ENCODE data around the gene RALBP1.
"Not testable (repeated sequence)": the region's sequence is repeated elsewhere in the genome, so short reads cannot be mapped to it uniquely, and the experiment has no call there.

RALBP1 gene

GRCh38 chr18:9483526-9483925 is 8.2 kb downstream of the RALBP1 start:
- no peak overlapping the region for H3K27ac ChIP-seq
- H3K36me3 ChIP-seq (ENCODE audit: insufficient read depth, low read length) = peaks cover 16% of the 10 kb centered on the region
- no peak for TF ChIP-seq POLR2AphosphoS5 (IDR thresholded peaks at IDR 0.05; ENCODE audit: borderline replicate concordance, low read depth, low read length)
- TF ChIP-seq EZH2 (IDR thresholded peaks at IDR 0.05) = no peak
- TF ChIP-seq FOXP2 (optimal IDR thresholded peaks at IDR 0.05; ENCODE audit: control extremely low read depth, extremely low read length, insufficient read depth) = no peak
- H3K4me3 ChIP-seq = no peak overlapping the region
- no peak overlapping the region for H3K9ac ChIP-seq (ENCODE audit: insufficient read length)
- no peaks in the 10 kb centered on the region for H3K9me3 ChIP-seq (ENCODE audit: low read depth, low read length)
- DNase-seq (ENCODE audit: low read depth, low spot score) = no peak

- not testable (repeated sequence) for DNase-seq (ENCODE audit: low read depth, low spot score); H3K27ac ChIP-seq; H3K9me3 ChIP-seq (ENCODE audit: low read depth, low read length); H3K4me3 ChIP-seq; H3K9ac ChIP-seq (ENCODE audit: insufficient read length)
- peaks cover 16% of the 10 kb centered on the region for H3K36me3 ChIP-seq (ENCODE audit: insufficient read depth, low read length)
Observed at GRCh38 chr18:9484856-9485255, 9.5 kb downstream of the RALBP1 start.

GRCh38 chr18:9488538-9488937 is 13.2 kb downstream of the RALBP1 start:
- no peaks in the 10 kb centered on the region for H3K9me3 ChIP-seq (ENCODE audit: low read depth, low read length)
- H3K4me3 ChIP-seq = no peak overlapping the region
- H3K27ac ChIP-seq = no peak overlapping the region
- H3K36me3 ChIP-seq (ENCODE audit: insufficient read depth, low read length) = peaks cover 10% of the 10 kb centered on the region
- no peak for DNase-seq (ENCODE audit: low read depth, low spot score)
- no peak overlapping the region for H3K9ac ChIP-seq (ENCODE audit: insufficient read length)
- no peak for TF ChIP-seq POLR2AphosphoS5 (IDR thresholded peaks at IDR 0.05; ENCODE audit: borderline replicate concordance, low read depth, low read length)
- no peak for TF ChIP-seq FOXP2 (optimal IDR thresholded peaks at IDR 0.05; ENCODE audit: control extremely low read depth, extremely low read length, insufficient read depth)
- no peak for TF ChIP-seq EZH2 (IDR thresholded peaks at IDR 0.05)

DNA sequence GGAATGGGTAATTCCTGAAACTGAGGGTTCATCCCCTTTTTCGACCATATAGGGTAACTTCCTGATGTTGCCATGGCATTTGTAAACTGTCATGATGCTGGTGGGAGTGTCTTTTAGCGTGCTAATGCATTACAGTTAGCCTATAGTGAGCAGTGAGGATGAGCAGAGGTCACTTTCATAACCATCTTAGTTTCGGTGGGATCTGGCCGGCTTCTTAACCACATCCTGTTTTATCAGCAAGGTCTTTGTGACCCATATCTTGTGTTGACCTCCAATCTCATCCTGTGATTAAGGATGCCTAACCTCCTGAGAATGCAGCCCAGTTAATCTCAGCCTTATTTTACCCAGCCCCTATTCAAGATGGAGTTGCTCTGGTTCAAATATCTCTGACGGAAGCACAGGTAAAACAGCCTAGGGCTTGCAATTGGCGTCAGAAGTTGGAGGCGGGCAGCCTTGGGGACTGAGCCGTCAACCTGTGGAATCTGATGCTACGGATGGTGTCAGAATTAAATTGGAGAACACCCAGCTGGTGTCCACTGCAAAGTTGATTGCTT is 19.5 kb downstream of the RALBP1 start:
- H3K36me3 ChIP-seq (ENCODE audit: insufficient read depth, low read length) = no peaks in the 10 kb centered on the region; the same call in 1 of the 2 replicates
- no peak overlapping the region for H3K9ac ChIP-seq (ENCODE audit: insufficient read length)
- H3K9me3 ChIP-seq (ENCODE audit: low read depth, low read length) = no peaks in the 10 kb centered on the region
- H3K4me3 ChIP-seq = no peak overlapping the region
- no peak for TF ChIP-seq POLR2AphosphoS5 (IDR thresholded peaks at IDR 0.05; ENCODE audit: borderline replicate concordance, low read depth, low read length)
- TF ChIP-seq FOXP2 (optimal IDR thresholded peaks at IDR 0.05; ENCODE audit: control extremely low read depth, extremely low read length, insufficient read depth) = no peak
- no peak for TF ChIP-seq EZH2 (IDR thresholded peaks at IDR 0.05)
- DNase-seq (ENCODE audit: low read depth, low spot score) = no peak
- H3K27ac ChIP-seq = no peak overlapping the region

GRCh38 chr18:9495465-9495864 is 20.2 kb downstream of the RALBP1 start:
- H3K27ac ChIP-seq = no peak overlapping the region
- DNase-seq (ENCODE audit: low read depth, low spot score) = no peak
- TF ChIP-seq POLR2AphosphoS5 (IDR thresholded peaks at IDR 0.05; ENCODE audit: borderline replicate concordance, low read depth, low read length) (no peak), EZH2 (IDR thresholded peaks at IDR 0.05) (no peak), FOXP2 (optimal IDR thresholded peaks at IDR 0.05; ENCODE audit: control extremely low read depth, extremely low read length, insufficient read depth) (no peak)
- H3K4me3 ChIP-seq = no peak overlapping the region
- H3K36me3 ChIP-seq (ENCODE audit: insufficient read depth, low read length) = no peaks in the 10 kb centered on the region; the same call in 1 of the 2 replicates
- H3K9me3 ChIP-seq (ENCODE audit: low read depth, low read length) = no peaks in the 10 kb centered on the region
- no peak overlapping the region for H3K9ac ChIP-seq (ENCODE audit: insufficient read length)

GRCh38 chr18:9495916-9496705 is 20.8 kb downstream of the RALBP1 start:
- no peak for DNase-seq (ENCODE audit: low read depth, low spot score)
- H3K9ac ChIP-seq (ENCODE audit: insufficient read length) = no peak overlapping the region
- H3K36me3 ChIP-seq (ENCODE audit: insufficient read depth, low read length) = no peaks in the 10 kb centered on the region; the same call in 1 of the 2 replicates
- H3K4me3 ChIP-seq = no peak overlapping the region
- H3K9me3 ChIP-seq (ENCODE audit: low read depth, low read length) = no peaks in the 10 kb centered on the region
- H3K27ac ChIP-seq = no peak overlapping the region
- TF ChIP-seq FOXP2 (optimal IDR thresholded peaks at IDR 0.05; ENCODE audit: control extremely low read depth, extremely low read length, insufficient read depth) = no peak
- TF ChIP-seq EZH2 (IDR thresholded peaks at IDR 0.05) = no peak
- no peak for TF ChIP-seq POLR2AphosphoS5 (IDR thresholded peaks at IDR 0.05; ENCODE audit: borderline replicate concordance, low read depth, low read length)

- no peak for DNase-seq (ENCODE audit: low read depth, low spot score)
- H3K36me3 ChIP-seq (ENCODE audit: insufficient read depth, low read length) = no peaks in the 10 kb centered on the region; the same call in 1 of the 2 replicates
- no peak overlapping the region for H3K9ac ChIP-seq (ENCODE audit: insufficient read length)
- TF ChIP-seq EZH2 (IDR thresholded peaks at IDR 0.05) = no peak
- TF ChIP-seq FOXP2 (optimal IDR thresholded peaks at IDR 0.05; ENCODE audit: control extremely low read depth, extremely low read length, insufficient read depth) = no peak
- no peak for TF ChIP-seq POLR2AphosphoS5 (IDR thresholded peaks at IDR 0.05; ENCODE audit: borderline replicate concordance, low read depth, low read length)
- no peak overlapping the region for H3K4me3 ChIP-seq
- H3K9me3 ChIP-seq (ENCODE audit: low read depth, low read length) = 0 out of 2 replicates have a peak, but pooled peaks cover 3% of the 10 kb centered on the region
- no peak overlapping the region for H3K27ac ChIP-seq
Observed at GRCh38 chr18:9506046-9506792, 30.9 kb downstream of the RALBP1 start.

- no peak overlapping the region for H3K9ac ChIP-seq (ENCODE audit: insufficient read length)
- H3K4me3 ChIP-seq = no peak overlapping the region
- DNase-seq (ENCODE audit: low read depth, low spot score) = no peak
- TF ChIP-seq POLR2AphosphoS5 (IDR thresholded peaks at IDR 0.05; ENCODE audit: borderline replicate concordance, low read depth, low read length) (no peak), FOXP2 (optimal IDR thresholded peaks at IDR 0.05; ENCODE audit: control extremely low read depth, extremely low read length, insufficient read depth) (no peak), EZH2 (IDR thresholded peaks at IDR 0.05) (no peak)
- H3K27ac ChIP-seq = no peak overlapping the region
- no peaks in the 10 kb centered on the region; the same call in 1 of the 2 replicates for H3K36me3 ChIP-seq (ENCODE audit: insufficient read depth, low read length)
- H3K9me3 ChIP-seq (ENCODE audit: low read depth, low read length) = 0 out of 2 replicates have a peak, but pooled peaks cover 3% of the 10 kb centered on the region
Observed at GRCh38 chr18:9507565-9508088, 32.3 kb downstream of the RALBP1 start.

Data from SK-N-MC (cell line).